ENCODE results near the gene OBSL1.

DNA sequence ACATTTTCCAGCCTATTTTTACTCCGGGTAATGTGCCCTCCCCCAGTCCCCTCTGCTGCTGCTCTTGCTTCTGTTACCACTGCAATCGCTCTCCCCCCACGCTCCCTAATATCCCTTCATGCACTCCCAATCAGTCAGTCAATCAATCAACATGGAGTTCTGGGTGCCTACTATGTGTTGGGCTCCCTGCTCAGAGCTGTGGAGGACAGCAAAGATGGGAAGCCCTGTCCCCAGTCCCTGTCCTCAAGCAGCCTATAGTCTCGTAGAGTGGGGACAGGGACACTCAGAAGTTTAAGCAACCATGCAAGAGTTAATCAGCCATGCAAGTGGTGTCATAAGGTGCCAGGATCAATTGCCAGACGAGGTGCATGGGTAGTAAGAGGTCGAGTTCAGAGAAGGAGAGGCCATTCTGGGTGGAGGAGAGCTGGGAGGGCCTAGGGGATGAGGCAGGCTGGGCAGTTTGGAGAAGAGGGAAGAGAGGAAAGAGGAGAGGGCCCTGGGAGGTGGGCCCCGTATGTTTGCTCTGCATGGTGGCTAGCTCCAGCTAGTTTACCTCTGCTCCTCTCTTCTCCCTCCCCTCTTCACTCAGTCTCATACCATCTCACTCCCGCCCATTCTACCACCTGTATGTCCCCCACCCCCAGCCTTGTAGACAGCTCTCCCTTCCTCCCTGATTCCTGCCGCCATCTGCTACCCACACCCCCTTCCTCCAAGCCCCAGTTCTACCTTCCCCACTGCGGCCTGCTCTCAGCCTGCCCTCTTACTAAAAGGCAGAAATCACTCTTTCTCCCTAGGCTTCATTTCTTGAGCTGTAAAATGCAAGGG lies 53.2 kb downstream of the OBSL1 start:
- TF ChIP-seq, protein P1, sequence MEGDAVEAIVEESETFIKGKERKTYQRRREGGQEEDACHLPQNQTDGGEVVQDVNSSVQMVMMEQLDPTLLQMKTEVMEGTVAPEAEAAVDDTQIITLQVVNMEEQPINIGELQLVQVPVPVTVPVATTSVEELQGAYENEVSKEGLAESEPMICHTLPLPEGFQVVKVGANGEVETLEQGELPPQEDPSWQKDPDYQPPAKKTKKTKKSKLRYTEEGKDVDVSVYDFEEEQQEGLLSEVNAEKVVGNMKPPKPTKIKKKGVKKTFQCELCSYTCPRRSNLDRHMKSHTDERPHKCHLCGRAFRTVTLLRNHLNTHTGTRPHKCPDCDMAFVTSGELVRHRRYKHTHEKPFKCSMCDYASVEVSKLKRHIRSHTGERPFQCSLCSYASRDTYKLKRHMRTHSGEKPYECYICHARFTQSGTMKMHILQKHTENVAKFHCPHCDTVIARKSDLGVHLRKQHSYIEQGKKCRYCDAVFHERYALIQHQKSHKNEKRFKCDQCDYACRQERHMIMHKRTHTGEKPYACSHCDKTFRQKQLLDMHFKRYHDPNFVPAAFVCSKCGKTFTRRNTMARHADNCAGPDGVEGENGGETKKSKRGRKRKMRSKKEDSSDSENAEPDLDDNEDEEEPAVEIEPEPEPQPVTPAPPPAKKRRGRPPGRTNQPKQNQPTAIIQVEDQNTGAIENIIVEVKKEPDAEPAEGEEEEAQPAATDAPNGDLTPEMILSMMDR (IDR thresholded peaks at IDR 0.05), result no peak
- no peak for TF ChIP-seq POLR2A (IDR thresholded peaks at IDR 0.05)

Data from tibial nerve (tissue), 3 donors.